Urothelium cell line (cell line): ENCODE measurements around the gene AIG1.
"Not testable (repeated sequence)": the region's sequence is repeated elsewhere in the genome, so short reads cannot be mapped to it uniquely, and the experiment has no call there.

Experiments
- DNase-seq: peaks from one replicate; pipeline ENCODE4 v3.0.0; 2011; ENCODE audit warnings: low spot score, mixed read lengths
- FAIRE-seq: peaks from 2 replicates; lab custom pipeline; 2011; peaks lifted over from hg19 to GRCh38; lab: Jason Lieb, UNC

Gene AIG1

GRCh38 chr6:143222801-143223231 lies 162.1 kb downstream of the AIG1 start:
- FAIRE-seq (no peak), DNase-seq (no peak)

- DNase-seq (no peak), FAIRE-seq (no peak)
Measured at GRCh38 chr6:143223895-143224294, 163.2 kb downstream of the AIG1 start.

DNA sequence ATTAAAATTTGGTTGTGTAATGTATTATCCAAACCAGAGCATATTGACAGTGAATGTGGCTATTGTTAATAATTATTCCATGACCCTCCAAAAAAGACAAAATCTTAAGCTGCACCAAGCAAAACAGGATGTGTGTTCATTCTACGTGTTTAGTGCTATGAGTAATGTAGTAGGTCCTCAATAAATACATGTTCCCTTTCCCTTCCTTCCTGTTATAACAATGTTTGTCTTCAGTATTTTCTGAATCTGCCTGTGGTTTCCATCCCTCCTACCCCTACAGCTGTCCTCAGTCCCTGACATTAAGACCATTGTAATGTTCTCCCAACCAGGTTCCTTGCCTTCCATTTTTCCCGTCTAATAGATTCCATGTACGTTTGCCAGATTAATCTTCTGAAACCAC lies 163.8 kb downstream of the AIG1 start:
- FAIRE-seq = no peak
- no peak for DNase-seq

DNA sequence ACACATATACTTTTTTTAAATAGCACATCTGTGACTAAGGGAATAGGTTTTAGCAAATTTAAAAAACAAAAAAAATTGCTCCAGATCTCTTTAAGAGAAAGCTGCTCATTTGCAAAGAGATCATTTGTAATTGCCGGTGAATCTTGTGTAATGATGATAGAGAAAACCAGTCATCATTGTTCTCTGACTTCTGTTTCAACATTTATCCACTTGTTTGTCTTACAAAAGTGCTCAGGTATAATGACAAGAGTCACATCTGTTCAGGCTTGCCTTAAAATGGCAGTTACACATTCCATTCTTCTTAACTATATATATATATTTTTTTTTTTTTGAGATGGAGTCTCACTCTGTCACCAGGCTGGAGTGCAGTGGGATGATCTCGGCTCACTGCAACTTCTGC lies 165.2 kb downstream of the AIG1 start:
- FAIRE-seq = no peak
- no peak for DNase-seq

- DNase-seq (no peak), FAIRE-seq (no peak)
Measured at GRCh38 chr6:143227675-143228074, 167.0 kb downstream of the AIG1 start.

- no peak for FAIRE-seq
- DNase-seq = no peak
Measured at GRCh38 chr6:143229400-143229799, 168.7 kb downstream of the AIG1 start.

- FAIRE-seq (no peak), DNase-seq (peak; percentile 15)
Measured at GRCh38 chr6:143232849-143233248, 172.2 kb downstream of the AIG1 start.

GRCh38 chr6:143233554-143234285 lies 173.0 kb downstream of the AIG1 start:
- FAIRE-seq (no peak), DNase-seq (no peak)

- DNase-seq = no peak
- FAIRE-seq = no peak
Measured at GRCh38 chr6:143234734-143235133, 174.0 kb downstream of the AIG1 start.

GRCh38 chr6:143236151-143236798 lies 175.6 kb downstream of the AIG1 start:
- DNase-seq (no peak), FAIRE-seq (no peak)

DNA sequence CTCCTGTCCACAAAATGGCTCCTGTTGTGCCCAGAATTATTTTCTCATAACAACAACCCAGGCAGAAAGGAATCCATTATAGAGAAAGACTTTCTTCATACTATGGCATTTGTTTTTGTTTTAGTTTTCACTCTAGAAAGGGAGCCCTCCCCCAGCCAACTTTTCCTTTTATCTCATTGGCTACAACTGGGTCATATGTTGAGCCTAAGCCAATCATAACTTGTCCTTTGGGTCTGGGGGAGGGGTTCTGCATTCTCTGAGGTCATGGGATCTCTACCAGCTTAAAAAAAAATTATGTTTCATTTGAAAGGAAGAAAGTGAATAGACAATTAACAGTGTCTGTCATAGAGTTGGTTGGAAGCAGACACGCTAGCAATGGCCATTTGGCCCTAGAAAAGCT lies 177.6 kb downstream of the AIG1 start:
- no peak for FAIRE-seq

GRCh38 chr6:143241111-143241510 lies 180.4 kb downstream of the AIG1 start:
- no peak for DNase-seq
- FAIRE-seq = no peak

More for the DNA sequence above, 177.6 kb downstream of the AIG1 start:
- DNase-seq = no peak

DNA sequence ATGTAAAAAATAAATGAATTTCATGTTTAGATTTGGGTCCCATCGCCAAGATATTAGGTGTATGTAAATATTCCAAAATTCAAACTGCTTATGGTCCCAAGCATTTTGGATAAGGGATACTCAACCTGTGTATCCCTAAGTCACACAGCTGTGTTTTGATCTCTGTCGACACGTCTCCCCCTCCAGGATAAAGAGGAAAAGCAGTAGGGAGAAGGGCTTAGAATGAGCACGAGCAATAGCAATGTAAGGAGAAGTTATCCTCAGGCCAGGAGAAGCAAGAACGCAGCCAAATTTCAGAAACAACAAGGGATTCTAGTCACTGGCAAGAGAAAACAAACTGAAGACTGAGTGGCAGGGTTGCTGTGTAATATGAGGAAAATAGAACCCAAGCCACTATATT lies 181.2 kb downstream of the AIG1 start:
- no peak for FAIRE-seq

DNA sequence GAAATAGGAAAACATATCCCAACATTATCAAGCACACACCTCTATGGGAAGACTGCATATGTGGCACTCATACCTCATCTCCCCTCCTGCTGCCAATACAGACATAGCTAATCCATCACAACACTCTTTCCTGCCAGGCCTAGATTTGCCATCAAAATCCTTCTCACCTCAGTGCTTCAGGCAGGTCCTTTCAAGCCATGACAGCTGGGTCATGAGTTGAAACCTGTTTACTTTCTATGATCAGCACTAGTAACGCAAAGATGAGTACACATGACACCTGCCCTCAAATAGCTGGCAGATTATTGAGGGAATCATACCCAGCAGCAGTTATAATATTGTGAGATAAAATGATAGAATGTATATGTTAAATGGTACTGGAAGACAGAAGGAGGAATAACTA lies 183.1 kb downstream of the AIG1 start:
- DNase-seq = no peak
- FAIRE-seq = no peak

More for the DNA sequence above, 181.2 kb downstream of the AIG1 start:
- no peak for DNase-seq

DNA sequence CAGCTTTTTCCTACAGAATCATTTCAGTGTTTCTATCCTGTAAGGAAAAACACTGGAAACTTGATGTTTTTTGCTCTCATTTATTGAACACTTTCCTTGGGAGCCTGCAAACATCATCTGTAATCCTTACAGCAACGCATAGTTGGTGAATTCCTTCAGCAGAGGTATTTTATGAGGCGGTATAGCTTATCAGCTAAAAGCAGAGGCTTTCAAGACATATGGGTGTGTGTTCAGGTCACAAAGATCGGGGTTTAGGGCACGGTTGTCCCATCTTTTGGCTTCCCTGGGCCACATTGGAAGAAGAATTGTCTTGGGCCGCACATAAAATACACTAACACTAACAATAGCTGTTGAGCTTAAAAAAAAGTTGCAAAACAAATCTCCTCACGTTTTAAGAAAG lies 185.0 kb downstream of the AIG1 start:
- no peak for FAIRE-seq
- DNase-seq = no peak

DNA sequence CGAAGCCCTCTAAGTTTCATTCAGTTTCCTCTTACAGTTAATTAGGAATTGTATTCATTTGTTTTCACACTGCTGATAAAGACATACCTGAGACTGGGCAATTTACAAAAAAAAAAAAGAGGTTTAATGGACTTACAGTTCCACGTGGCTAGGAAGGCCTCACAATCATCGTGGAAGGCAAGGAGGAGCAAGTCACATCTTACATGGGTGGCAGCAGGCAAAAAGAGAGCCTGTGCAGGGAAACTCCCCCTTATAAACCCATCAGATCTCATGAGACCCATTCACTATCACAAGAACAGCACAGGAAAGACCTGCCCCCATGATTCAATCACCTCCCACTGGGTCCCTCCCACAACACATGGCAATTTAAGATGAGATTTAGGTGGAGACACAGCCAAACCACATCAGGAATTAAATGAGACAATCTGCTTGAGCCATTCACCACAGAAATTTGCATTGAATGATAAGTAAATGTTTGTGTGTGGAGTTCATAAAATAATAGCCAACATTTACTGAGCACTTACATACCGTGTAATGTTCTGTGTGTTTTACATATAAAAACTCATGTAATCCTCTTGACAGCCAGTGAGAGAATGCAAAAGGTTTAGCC lies 185.6 kb downstream of the AIG1 start:
- not testable (repeated sequence) for DNase-seq, FAIRE-seq

DNA sequence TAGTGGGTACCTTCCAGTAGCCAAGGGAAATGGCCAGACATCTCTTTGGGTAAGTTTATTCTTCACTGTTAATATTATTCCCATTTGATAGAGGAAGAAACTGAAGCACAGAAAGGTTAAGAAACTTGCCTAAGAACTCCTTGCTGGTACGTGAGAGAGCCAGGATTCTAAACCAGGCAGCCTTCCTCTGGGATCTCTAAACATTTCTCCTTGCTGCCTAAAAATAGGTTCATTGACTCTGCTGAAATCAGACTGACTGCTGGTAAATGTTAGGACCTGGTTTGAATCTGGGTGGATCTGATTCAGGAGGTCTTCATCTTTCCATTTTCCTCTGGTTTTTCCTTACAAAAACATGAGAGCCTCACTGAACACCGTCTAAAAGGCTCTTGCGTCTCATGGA lies 186.9 kb downstream of the AIG1 start:
- DNase-seq = no peak
- no peak for FAIRE-seq

GRCh38 chr6:143248359-143248758 lies 187.7 kb downstream of the AIG1 start:
- DNase-seq (no peak), FAIRE-seq (no peak)

DNA sequence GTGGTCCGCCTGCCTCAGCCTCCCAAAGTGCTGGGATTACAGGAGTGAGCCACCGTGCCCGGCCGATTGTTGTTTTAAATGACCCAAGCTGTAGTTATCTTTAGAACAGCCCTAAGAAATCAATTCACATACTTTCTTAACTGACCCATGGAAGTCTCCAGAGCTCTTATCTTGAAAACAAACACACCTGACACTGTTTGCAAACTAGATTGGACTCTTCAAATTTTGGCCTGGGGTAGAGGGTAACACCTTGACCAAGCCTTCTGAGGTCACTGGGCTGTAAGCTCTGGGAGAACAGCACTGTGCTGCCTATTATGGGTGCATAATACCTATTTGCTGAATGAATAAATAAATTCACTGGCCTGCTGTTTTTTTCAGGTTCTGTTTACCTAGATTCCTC lies 190.6 kb downstream of the AIG1 start:
- FAIRE-seq (no peak), DNase-seq (no peak)

GRCh38 chr6:143252961-143253360 lies 192.3 kb downstream of the AIG1 start:
- DNase-seq = no peak
- no peak for FAIRE-seq

DNA sequence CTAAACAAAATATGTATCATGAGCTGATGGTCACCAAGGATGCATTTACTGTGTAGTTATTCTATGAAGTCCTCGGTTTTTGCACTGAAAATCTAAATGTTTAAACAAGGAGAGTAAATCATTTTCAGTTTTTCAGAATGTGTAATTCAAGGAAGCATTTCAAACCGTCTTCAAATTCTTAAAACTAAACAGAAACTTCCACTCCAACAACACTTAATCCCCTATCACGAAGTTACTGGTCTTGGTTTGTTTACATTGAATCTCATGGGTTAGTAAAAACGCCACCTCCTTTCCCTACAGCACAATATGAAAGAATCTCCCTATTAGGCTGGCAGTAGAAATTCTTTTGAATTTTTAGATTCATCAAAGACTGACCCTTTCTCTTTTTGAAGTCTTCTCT lies 192.9 kb downstream of the AIG1 start:
- DNase-seq (no peak), FAIRE-seq (no peak)

DNA sequence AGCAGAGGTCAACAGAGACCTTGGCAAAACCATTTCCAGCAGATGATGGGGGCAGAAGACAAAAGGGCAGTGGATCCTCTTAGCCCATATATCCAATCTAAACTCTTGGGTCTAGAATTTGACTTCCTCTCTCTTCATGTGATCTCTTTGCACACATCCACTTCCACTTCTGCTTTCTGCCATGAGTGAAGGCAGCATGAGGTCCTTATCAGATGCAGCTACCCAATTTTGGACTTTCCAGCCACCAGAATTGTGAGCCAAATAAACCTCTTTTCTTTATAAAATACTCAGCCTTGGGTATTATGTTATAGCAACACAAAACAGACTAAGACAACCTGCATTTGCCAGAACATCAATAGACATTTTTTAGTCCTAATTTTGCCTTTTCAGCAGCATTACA lies 198.3 kb downstream of the AIG1 start:
- no peak for FAIRE-seq
- DNase-seq = no peak
